Prostate gland (tissue), 2 donors: ENCODE data around the gene GIT2. TPM values are rescaled to one million over a fixed set of nuclear protein-coding genes. Genes with fewer than 3 reads are reported as not detected.

Experiments
- DNase-seq: peaks from one replicate; pipeline ENCODE4 v3.0.0-alpha.2; 2019; ENCODE audit warnings: low spot score
- H3K27ac ChIP-seq, 2 donors: fragments of 200-600 bp; sonication (generic); 2 replicates each; pipeline ENCODE4 v1.5.1; 2017 to 2019
- H3K27me3 ChIP-seq: fragments of 200-600 bp; sonication (generic); replicated peaks from 2 replicates; pipeline ENCODE4 v1.5.1; 2019; ENCODE audit not compliant: insufficient read depth
- H3K36me3 ChIP-seq, 2 donors: fragments of 200-600 bp; sonication (generic); 1 replicate in 1 of 2; 2 replicates in 1 of 2; pipeline versions ENCODE4 v1.5.1 to v1.8.1; 2017 to 2019
- H3K4me1 ChIP-seq: fragments of 200-600 bp; sonication (generic); replicated peaks from 2 replicates; pipeline ENCODE4 v1.5.1; 2019
- H3K4me3 ChIP-seq, 2 donors: fragments of 200-600 bp; sonication (generic); 2 replicates each; pipeline ENCODE4 v1.5.1; 2017 to 2019
- H3K9me3 ChIP-seq: fragments of 200-600 bp; sonication (generic); 2 replicates; pipeline ENCODE4 v1.5.1; 2017
- CTCF ChIP-seq, 4 experiments: fragments of 200-600 bp in 2 of 4; fragments of 450-650 bp in 2 of 4; sonication (generic) in 2 of 4; IDR thresholded peaks; 1 replicate in 3 of 4; 2 replicates in 1 of 4; pipeline ENCODE4 v1.5.1; 2016 to 2019; ENCODE audit warnings: antibody characterized with exemption in 4 of 4, mild to moderate bottlenecking in 2 of 4, moderate library complexity in 2 of 4
- POLR2A ChIP-seq: fragments of 450-650 bp; IDR thresholded peaks from one replicate; pipeline ENCODE4 v1.6.1; 2016; ENCODE audit warnings: antibody characterized with exemption, mild to moderate bottlenecking
- POLR2AphosphoS5 ChIP-seq: sonication (generic); formaldehyde crosslinking; IDR thresholded peaks from one replicate; pipeline ENCODE4 v1.6.1; 2017; ENCODE audit warnings: antibody characterized with exemption
- WGBS: methylation state at CpG from one replicate; pipeline ENCODE4 v1.1.5; 2018; 5-methylcytosine and 5-hydroxymethylcytosine counted together
- intact Hi-C: fragments of 100-400 bp; cut with DNase I; formaldehyde crosslinking; loops from one replicate; pipeline ENCODE4 v1.14.2; 2022
- total RNA-seq, 2 donors: library from RNA; depleted of rRNA; stranded (reverse); fragments of >200 nt; gene quantifications; one replicate each; pipeline ENCODE4 v1.1.0, GENCODE V29; 2016

Gene GIT2
- total RNA-seq, 2 donors from 2014 or later = 20.9 to 43.3 TPM

- Histone ChIP-seq H3K4me3 (no peak overlapping the region), H3K27ac (no peak overlapping the region), H3K9me3 (no peaks in the 10 kb centered on the region), H3K36me3 (no peaks in the 10 kb centered on the region), H3K27me3 (no peaks in the 10 kb centered on the region), H3K4me1 (peaks cover 10% of the 10 kb centered on the region)
- TF ChIP-seq POLR2AphosphoS5 = no peak
- no peak for TF ChIP-seq POLR2A
- TF ChIP-seq CTCF (IDR thresholded peaks at IDR 0.05) = no peak
- DNase-seq = no peak
- intact Hi-C loops = no loop called here
- WGBS = 94% methylated on average over 2 of the region's 2 CpGs
Measured at GRCh38 chr12:109968032-109968420, 28.1 kb downstream of the GIT2 start.

- no peak overlapping the region for H3K27ac ChIP-seq
- no peaks in the 10 kb centered on the region for H3K36me3 ChIP-seq
- peaks cover 10% of the 10 kb centered on the region for H3K4me1 ChIP-seq
- TF ChIP-seq POLR2A = no peak
- no peak for TF ChIP-seq CTCF (IDR thresholded peaks at IDR 0.05)
- TF ChIP-seq POLR2AphosphoS5 = no peak
- DNase-seq = no peak
- 71% methylated on average over 8 of the region's 8 CpGs for whole genome bisulfite sequencing
- no peak overlapping the region for H3K4me3 ChIP-seq
- no peaks in the 10 kb centered on the region for H3K9me3 ChIP-seq
- intact Hi-C loops = no loop called here
- H3K27me3 ChIP-seq = no peaks in the 10 kb centered on the region
Measured at GRCh38 chr12:109967383-109968031, 28.7 kb downstream of the GIT2 start.

- H3K36me3 ChIP-seq = no peaks in the 10 kb centered on the region
- H3K9me3 ChIP-seq = no peaks in the 10 kb centered on the region
- WGBS = 90% methylated on average over 4 of the region's 4 CpGs
Measured at GRCh38 chr12:109966546-109966945, 29.6 kb downstream of the GIT2 start.

GRCh38 chr12:109963743-109964429 lies 32.3 kb downstream of the GIT2 start:
- intact Hi-C loops = no loop called here
- 25% methylated on average over 4 of the region's 4 CpGs for WGBS
- H3K27ac ChIP-seq = no peak overlapping the region

More at GRCh38 chr12:109966546-109966945, 29.6 kb downstream of the GIT2 start:
- intact Hi-C loops = no loop called here
- no peak for DNase-seq
- Histone ChIP-seq H3K4me1 (peaks cover 10% of the 10 kb centered on the region), H3K4me3 (no peak overlapping the region), H3K27me3 (no peaks in the 10 kb centered on the region), H3K27ac (no peak overlapping the region)
- TF ChIP-seq POLR2A = no peak
- TF ChIP-seq POLR2AphosphoS5 = no peak
- no peak for TF ChIP-seq CTCF (IDR thresholded peaks at IDR 0.05)

More at GRCh38 chr12:109963743-109964429, 32.3 kb downstream of the GIT2 start:
- H3K4me1 ChIP-seq = peaks cover 10% of the 10 kb centered on the region
- DNase-seq = peak; percentile 60
- H3K4me3 ChIP-seq = no peak overlapping the region
- TF ChIP-seq POLR2A (no peak), POLR2AphosphoS5 (peak; percentile 51), CTCF (IDR thresholded peaks at IDR 0.05) (no peak)
- peaks cover 0 to 5% of the 10 kb centered on the region in 2 donors for H3K36me3 ChIP-seq
- no peaks in the 10 kb centered on the region for H3K27me3 ChIP-seq
- H3K9me3 ChIP-seq = no peaks in the 10 kb centered on the region
